GM12872 (cell line): ENCODE measurements around the gene DCTN4.

ENCODE experiments used
- CTCF ChIP-seq: IDR thresholded peaks from 3 replicates; pipeline ENCODE4 v1.5.1; 2011; ENCODE audit warnings: low read depth, mild to moderate bottlenecking, low read length, moderate library complexity; ENCODE audit not compliant: insufficient read depth

Gene DCTN4

DNA sequence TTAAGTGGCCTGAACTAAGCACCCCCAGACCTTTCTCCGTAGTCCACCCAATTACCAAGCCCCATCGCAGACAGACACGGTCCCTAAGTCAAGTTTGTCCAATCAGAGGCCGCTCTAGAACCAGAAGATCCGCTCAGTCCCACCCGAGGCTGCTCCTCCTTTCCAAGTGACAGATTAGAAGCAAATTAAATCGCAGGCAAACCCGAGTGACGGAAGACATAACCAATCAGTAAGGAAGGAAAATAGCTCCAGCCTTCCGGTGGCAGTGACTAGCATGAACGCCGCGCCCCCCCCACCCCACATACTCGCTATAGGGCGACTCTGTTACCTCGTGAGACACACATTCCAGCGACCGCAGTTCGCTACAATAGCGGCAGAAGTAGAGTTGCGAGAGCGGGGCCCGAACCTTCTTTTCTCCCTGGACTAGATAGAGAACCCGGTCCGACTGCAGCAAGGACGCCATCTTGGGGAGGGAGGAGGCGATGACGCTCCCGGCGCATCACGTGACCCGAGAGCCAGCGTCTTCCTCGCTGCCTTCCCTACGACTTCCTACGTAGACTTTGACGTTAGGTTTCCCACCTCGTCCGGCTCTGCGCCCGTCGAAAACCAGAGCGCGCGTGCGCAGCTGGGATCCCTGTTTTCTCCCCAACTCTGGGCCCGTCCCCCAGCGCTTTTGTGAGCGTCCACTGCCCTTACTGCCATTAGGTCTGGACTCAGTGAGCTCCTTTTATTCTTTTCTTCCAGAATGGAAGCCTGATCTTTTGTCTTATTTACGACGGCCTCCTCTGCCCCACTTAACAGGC, at the start of gene DCTN4:
Gene DCTN4, minus strand, starts transcription at position 487 of the 803 bp plus-strand sequence. Its CDS starts 24 bp downstream, at position 463.
- TF ChIP-seq CTCF: no peak

DNA sequence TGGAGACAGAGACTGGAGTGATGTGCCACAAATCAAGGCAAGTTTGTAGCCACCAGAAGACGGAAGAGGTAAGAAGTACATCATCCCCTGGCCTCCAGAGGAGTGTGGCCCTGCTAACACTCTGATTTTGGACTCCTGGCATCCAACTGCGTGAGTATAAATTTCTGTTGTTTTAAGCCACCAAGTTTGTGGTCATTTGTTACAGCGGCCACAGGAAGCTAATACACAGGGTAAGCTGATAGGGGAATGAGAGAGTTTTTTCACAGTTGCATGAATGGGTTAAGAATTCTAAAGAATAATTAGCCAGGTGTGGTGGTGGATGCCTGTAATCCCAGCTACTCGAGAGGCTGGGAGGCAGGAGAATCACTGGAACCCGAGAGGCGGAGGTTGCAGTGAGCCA, 45.6 kb upstream of the DCTN4 start:
- TF ChIP-seq CTCF: no peak

DNA sequence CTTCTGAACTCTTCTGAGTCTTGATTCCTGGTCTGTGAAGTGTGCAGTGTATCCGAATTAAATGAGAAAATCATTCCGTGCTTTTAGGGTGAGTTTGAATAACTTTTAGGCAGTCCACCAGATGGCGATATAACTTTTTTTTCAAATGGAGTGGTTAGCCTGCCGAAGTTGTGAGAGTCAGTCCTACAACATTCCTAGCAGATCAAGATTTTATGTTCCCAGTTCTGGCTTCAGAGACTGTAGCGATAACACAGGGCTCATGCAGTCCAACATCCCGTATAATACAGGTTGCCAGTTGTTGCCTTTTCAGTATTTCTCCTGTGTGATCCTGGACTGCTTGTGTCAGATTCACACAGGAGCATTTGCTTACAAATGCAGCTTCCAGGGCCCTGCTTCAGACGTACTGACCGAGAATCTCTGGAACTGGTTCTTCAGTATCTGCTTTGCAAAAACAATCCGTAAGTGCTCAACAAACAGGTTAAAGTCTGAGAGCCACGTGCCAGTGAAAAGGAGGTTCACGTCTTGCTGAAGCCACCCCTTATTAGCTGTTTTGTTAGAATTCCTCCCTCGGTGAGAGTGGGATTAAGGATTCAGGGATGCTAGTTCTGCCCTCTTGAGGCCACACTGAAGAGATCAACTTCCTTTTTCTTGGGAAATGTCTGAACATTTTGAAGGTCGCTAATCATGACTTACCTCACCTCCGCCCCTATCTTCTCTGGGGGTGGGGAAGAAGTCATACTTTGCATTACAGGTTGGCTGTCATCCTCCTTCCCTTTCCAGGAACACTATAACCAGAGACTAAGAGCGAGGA, 42.5 kb upstream of the DCTN4 start:
- TF ChIP-seq CTCF: peak; percentile 52

GRCh38 chr5:150797384-150797783, 38.6 kb upstream of the DCTN4 start:
- no peak for TF ChIP-seq CTCF

DNA sequence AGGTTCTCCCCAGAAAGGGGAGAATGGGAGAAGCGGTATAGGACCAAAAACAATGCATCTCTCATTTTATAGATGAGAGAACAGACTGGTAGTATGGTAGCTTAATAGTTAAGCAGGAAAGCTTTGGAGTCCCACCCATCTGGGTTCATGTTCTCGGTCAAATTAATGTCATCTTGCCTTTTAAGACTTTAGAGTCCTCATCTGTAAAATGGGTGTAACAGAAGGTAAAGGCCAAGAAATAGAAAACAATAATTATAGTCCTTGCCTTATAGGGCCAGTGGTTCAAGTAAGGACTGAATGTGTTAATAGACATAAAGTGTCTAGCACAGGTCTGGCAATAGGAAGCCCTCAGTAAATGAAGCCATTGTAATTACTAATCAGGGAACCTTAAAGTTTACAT, 36.1 kb upstream of the DCTN4 start:
- TF ChIP-seq CTCF: no peak

DNA sequence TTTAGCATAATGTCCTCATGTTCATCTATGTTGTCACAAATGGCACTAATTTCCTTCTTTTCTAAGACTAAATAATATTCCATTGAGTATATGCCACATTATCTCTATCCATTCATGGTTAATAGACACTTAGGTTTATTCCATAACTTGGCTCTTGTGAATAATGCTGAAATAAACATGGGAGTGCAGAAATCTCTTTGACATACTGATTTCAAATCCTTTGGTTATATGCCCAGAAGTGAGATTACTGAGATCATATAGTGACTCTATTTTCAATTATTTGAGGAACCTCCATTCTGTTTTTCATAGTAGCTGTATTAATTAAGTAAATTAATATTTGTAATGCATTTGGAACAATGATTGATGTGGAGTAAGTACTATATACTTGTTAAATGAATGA, 32.7 kb upstream of the DCTN4 start:
- TF ChIP-seq CTCF: no peak

GRCh38 chr5:150789943-150790611, 31.3 kb upstream of the DCTN4 start:
- no peak for TF ChIP-seq CTCF
